ENCODE measurements around the gene SMG5. TPM values are rescaled to one million over a fixed set of nuclear protein-coding genes. Genes with fewer than 3 reads are reported as not detected.

Gene SMG5
- total RNA-seq, 1 donor = 38.8 TPM

Other genes starting within 250 kb of the SMG5 start
- 7.1 TPM for gene UBQLN4, start 229.0 kb downstream of the SMG5 start, total RNA-seq
- gene LAMTOR2, start 228.0 kb downstream of the SMG5 start, total RNA-seq = 16.6 TPM
- gene RAB25, start 221.7 kb downstream of the SMG5 start, total RNA-seq = 0.21 TPM
- gene MEX3A, start 200.4 kb downstream of the SMG5 start, total RNA-seq = not detected
- 110 TPM for gene LMNA, start 168.1 kb downstream of the SMG5 start, total RNA-seq
- 30.4 TPM for gene SEMA4A, start 129.2 kb downstream of the SMG5 start, total RNA-seq
- 12.7 TPM for gene SLC25A44, start 88.7 kb downstream of the SMG5 start, total RNA-seq
- 59.0 TPM for gene PMF1, start 69.8 kb downstream of the SMG5 start, total RNA-seq
- gene BGLAP, start 40.6 kb downstream of the SMG5 start, total RNA-seq = 0.31 TPM
- 0.94 TPM for gene PAQR6, start 34.8 kb downstream of the SMG5 start, total RNA-seq
- gene TMEM79, start 1.5 kb upstream of the SMG5 start, total RNA-seq = 0.42 TPM
- gene GLMP, start 12.9 kb upstream of the SMG5 start, total RNA-seq = 16.5 TPM
- gene VHLL, start 16.5 kb upstream of the SMG5 start, total RNA-seq = not detected
- 119 TPM for gene CCT3, start 55.5 kb upstream of the SMG5 start, total RNA-seq
- gene TSACC, start 55.7 kb upstream of the SMG5 start, total RNA-seq = not detected
- gene RHBG, start 86.4 kb upstream of the SMG5 start, total RNA-seq = not detected
- 52.7 TPM for gene MEF2D, start 217.9 kb upstream of the SMG5 start, total RNA-seq

Data from mononuclear cell (primary cell).